NCI-H2196 (cell line): ENCODE results near the gene PCK1.

Experiments
- DNase-seq: peaks from one replicate; lab custom pipeline; 2025; ENCODE audit not compliant: unreplicated experiment; lab: John Stamatoyannopoulos, UW

The PCK1 gene

DNA sequence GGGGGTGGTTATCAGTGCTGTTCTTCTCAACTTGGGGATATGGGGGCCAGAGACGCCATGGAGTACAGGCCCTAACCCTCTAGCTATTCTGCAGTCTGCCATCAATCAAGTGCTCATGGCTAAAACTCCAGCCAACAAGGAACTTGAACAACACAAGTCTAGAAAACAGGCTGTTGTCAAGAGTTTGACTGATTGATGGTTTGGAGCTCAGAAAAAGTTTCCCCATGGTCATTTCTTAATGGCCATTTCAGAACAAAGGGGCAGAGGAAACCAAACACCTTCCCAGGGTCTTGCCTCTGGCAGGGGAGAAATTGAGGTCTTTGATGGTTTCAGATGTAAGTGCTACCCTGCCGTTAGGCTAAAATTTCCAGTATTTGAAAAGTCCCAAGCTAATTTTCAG is 15.1 kb downstream of the PCK1 start:
- DNase-seq: no peak

GRCh38 chr20:57576617-57577550 is 16.0 kb downstream of the PCK1 start:
- DNase-seq: no peak

GRCh38 chr20:57577679-57578475 is 17.0 kb downstream of the PCK1 start:
- DNase-seq: no peak

- DNase-seq: no peak
These were observed 17.7 kb downstream of the PCK1 start for GRCh38 chr20:57578476-57579165.

- DNase-seq: no peak
These were observed 18.5 kb downstream of the PCK1 start for GRCh38 chr20:57579331-57579897.

DNA sequence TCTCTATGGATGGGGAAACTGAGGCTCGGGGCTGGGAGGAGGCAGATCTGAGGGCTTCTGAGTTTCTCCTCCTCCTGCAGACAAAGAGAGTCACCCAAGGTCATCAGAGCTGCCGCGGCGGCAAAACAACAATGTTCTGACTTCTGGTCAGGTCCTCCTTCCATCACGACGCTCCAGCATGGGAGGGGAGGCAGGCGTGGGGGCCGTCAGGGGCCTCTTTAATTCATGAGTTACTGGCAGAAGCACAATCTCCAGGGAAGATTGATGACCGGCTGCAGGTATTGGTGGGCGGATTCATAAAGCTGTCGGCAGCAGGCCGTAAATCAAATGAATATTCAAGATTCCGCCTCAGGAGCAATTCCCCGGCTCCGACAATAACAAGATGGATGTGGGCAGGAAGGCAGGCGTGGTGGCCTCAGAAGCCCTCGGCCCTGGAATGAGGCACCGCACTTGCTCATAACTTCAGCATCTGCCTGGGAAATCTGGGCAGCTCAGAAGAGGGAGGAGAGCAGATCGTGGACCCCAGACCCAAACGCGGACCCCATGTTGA is 19.1 kb downstream of the PCK1 start:
- DNase-seq: no peak

DNA sequence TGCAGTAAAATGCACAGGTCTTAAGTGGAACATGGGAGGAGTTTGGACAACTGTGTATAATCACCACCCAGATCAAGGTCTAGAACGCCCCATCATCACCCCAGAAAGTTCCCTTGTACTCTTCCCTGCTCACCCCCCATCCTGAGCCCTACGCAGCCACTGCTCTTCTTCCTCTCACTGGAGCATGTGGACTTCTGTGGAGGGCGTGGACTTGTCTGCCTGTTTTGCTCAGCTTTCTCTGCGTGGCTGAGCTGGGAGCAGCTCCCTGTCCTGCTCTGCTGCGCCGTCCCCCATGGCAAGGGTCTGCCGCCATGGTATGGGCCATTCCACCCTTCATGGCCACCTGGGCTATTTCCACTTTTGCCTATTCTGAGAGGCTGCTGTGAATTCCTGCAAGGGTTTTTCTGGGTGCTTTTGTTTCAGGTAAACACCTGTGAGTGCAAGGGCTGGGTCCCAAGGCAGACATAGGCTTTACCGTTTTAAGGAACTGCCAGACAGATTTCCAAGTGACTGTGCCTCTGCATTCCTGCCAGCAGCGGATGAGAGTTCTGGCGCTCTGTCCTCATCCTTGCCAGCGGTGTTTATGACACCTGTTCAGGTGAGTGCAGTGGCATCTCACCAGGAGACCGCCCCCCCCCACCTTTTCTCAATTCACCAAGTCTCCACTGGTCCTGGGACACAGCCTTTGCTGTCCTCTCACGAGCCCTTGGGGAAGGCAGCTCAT is 19.7 kb downstream of the PCK1 start:
- no peak for DNase-seq

DNA sequence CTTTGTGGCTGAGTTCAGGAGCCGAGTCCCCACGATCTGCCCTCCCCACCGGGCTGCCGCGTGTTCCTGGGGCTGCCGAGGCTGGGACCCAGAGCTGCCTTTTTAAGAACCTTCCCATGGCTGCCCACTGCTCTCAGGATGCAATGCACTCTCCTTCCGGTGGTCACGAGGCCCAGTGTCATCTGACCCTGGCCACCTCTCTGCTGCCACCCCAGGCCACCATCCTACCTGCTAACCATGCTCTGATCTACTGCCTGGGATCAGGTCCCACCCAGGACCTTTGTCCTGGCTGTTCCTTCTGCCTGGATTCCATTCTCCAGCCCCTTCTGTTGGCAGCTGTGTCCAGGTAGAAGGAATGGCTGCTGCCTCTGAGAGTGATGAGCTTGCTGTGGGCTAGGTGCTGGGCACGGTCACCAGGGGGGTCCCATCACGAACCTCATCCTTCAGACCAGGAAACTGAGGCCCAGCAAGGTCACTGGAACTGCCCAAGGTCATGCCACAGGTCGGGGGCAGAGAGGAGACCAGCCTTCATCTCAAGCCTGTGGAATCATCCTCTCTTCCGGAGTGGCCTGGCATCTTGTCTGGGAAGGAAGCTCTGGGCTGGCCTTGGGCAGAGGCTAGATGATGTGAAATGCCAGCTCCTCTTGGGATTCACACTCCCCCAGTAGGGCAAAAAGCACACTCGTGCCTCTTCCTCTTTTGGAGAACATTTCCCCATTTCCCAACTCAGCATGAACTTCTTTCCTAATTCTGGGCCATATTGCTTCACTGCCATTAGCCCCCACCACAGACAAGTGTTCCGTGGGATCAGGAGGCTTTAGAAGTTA is 20.5 kb downstream of the PCK1 start:
- DNase-seq: no peak

DNA sequence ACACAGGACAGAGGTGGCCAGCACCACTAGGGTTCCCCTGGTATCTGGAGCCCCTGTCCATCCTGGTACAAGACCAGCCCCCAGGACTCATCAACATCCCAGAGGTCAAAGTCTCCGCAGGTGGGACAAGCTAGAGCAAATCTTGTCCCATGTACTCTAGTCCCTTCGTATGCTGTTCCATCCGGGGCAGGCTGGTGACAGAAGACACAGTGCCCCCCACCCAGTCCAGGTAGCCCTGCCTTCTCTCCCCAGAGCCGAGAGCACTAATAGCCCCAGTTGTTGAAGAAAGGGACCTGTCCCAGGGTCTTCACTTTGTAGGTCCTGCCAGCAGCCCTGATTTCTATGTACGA is 21.1 kb downstream of the PCK1 start:
- DNase-seq: no peak

DNA sequence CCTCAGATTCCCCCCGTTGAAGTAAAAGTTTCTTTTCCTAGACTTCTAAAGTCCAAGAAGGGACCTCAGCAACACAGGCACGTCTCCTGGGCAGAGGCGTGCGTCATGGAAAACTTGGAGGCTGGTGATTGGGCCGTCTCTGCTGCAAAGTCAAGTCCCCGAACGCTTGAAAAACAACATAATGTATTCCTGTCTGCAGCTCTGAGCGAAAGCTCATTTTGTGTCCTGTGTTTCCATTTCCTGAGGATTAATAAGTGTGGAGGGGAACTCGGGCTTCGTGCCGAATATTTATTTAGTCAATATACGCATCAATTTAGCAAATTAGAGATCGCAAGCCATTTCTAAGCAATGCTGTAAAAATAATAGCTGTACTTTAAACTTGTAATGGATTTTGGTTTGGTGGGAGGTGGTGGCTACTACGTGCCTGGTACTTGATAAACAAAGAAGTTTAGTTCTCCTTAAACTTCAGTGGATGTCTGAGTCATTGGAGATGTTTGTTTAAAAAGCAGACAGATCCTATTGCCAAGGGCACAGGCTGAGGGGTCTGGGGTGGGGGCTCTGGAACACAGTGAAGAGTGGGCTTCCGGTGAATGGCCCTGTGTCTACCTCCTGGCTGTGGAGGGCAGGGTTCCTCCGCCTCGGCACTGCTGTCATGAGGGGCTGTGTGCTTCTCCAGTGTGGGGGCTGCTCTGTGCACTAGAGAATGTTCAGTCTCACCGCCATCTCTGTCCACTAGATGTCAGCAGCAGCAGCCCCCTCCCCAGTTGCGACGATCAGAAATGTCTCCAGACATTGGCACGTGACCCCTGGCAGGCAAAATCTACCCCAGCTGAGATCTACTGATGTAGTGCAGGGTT is 21.8 kb downstream of the PCK1 start:
- DNase-seq: no peak

- DNase-seq: no peak
These were observed 22.7 kb downstream of the PCK1 start for GRCh38 chr20:57583289-57584257.

DNA sequence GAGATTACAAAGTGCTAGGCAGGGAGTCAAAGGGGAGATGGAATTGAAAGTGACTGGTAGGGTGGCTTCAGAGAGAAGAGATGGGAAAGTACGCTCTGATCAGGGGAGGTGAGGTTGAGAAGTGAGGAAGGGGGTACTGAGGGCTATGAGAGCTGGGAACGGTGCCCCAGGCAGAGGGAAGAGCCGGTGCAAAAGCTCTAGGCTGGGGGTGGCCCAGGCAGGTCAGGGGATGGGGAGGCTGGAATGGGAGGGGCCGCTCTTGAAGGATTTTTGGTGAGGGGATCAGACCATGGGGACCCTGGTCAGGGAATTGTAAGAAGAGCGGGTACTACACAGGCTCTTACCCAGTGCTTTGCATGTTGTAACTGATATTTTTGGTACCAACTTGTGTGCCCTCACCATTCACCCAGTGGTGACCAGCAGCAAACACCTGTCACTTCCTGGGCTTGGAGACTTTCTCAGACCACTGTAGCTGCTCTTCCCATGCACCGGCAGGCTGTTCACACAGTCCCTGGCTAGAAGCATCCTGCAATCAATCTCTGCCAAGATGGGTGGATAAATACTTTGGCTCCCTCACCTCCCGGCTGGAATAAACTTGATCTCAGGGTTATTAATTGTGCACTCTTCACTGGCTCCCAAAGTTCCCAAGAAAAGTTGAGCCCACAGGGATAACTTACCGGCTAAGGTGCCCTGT is 24.0 kb downstream of the PCK1 start:
- DNase-seq: no peak

GRCh38 chr20:57585466-57586213 is 24.7 kb downstream of the PCK1 start:
- no peak for DNase-seq

GRCh38 chr20:57586370-57586793 is 25.5 kb downstream of the PCK1 start:
- DNase-seq: no peak

- DNase-seq: no peak
These were observed 26.0 kb downstream of the PCK1 start for GRCh38 chr20:57586943-57587277.
